ENCODE data around the gene SLC16A9.
"Not testable (repeated sequence)": the region's sequence is repeated elsewhere in the genome, so short reads cannot be mapped to it uniquely, and the experiment has no call there.

The SLC16A9 gene

GRCh38 chr10:59674215-59674836 is 35.3 kb downstream of the SLC16A9 start:
- no peak for DNase-seq (ENCODE audit: low spot score)

GRCh38 chr10:59672150-59672875 is 37.3 kb downstream of the SLC16A9 start:
- no peak for DNase-seq (ENCODE audit: low spot score)

- no peak for DNase-seq (ENCODE audit: low spot score)
These were observed 39.4 kb downstream of the SLC16A9 start for GRCh38 chr10:59670269-59670668.

GRCh38 chr10:59668096-59668495 is 41.6 kb downstream of the SLC16A9 start:
- no peak for DNase-seq (ENCODE audit: low spot score)

- no peak for DNase-seq (ENCODE audit: low spot score)
These were observed 43.3 kb downstream of the SLC16A9 start for GRCh38 chr10:59666310-59666709.

GRCh38 chr10:59663213-59663612 is 46.4 kb downstream of the SLC16A9 start:
- DNase-seq (ENCODE audit: low spot score): not testable (repeated sequence)

GRCh38 chr10:59657724-59658123 is 51.9 kb downstream of the SLC16A9 start:
- no peak for DNase-seq (ENCODE audit: low spot score)

- no peak for DNase-seq (ENCODE audit: low spot score)
These were observed 54.3 kb downstream of the SLC16A9 start for GRCh38 chr10:59655309-59655708.

GRCh38 chr10:59654007-59654406 is 55.6 kb downstream of the SLC16A9 start:
- DNase-seq (ENCODE audit: low spot score): no peak

- no peak for DNase-seq (ENCODE audit: low spot score)
These were observed 57.7 kb downstream of the SLC16A9 start for GRCh38 chr10:59651902-59652301.

GRCh38 chr10:59649606-59650346 is 59.9 kb downstream of the SLC16A9 start:
- DNase-seq (ENCODE audit: low spot score): no peak

GRCh38 chr10:59648711-59649201 is 60.9 kb downstream of the SLC16A9 start:
- no peak for DNase-seq (ENCODE audit: low spot score)

- no peak for DNase-seq (ENCODE audit: low spot score)
These were observed 64.8 kb downstream of the SLC16A9 start for GRCh38 chr10:59644841-59645240.

- not testable (repeated sequence) for DNase-seq (ENCODE audit: low spot score)
These were observed 68.0 kb downstream of the SLC16A9 start for GRCh38 chr10:59641688-59642087.

GRCh38 chr10:59635502-59636290 is 74.0 kb downstream of the SLC16A9 start:
- DNase-seq (ENCODE audit: low spot score): no peak

- DNase-seq (ENCODE audit: low spot score): no peak
These were observed 75.5 kb downstream of the SLC16A9 start for GRCh38 chr10:59634102-59634501.

- no peak for DNase-seq (ENCODE audit: low spot score)
These were observed 76.6 kb downstream of the SLC16A9 start for GRCh38 chr10:59633063-59633462.

- no peak for DNase-seq (ENCODE audit: low spot score)
These were observed 77.5 kb downstream of the SLC16A9 start for GRCh38 chr10:59631882-59632807.

- no peak for DNase-seq (ENCODE audit: low spot score)
These were observed 78.4 kb downstream of the SLC16A9 start for GRCh38 chr10:59631237-59631636.

GRCh38 chr10:59628965-59629364 is 80.7 kb downstream of the SLC16A9 start:
- no peak for DNase-seq (ENCODE audit: low spot score)

GRCh38 chr10:59628456-59628855 is 81.2 kb downstream of the SLC16A9 start:
- no peak for DNase-seq (ENCODE audit: low spot score)

Measured in HuH-7 (cell line).